GM21717 (cell line): ENCODE data around the gene GPR153.

Source experiments
- ATAC-seq: cut with Tn5 transposase; IDR thresholded peaks from one replicate; pipeline ENCODE4 v1.9.1; 2021; ENCODE audit warnings: mild to moderate bottlenecking, moderate library complexity; ENCODE audit not compliant: unreplicated experiment

GPR153 gene

DNA sequence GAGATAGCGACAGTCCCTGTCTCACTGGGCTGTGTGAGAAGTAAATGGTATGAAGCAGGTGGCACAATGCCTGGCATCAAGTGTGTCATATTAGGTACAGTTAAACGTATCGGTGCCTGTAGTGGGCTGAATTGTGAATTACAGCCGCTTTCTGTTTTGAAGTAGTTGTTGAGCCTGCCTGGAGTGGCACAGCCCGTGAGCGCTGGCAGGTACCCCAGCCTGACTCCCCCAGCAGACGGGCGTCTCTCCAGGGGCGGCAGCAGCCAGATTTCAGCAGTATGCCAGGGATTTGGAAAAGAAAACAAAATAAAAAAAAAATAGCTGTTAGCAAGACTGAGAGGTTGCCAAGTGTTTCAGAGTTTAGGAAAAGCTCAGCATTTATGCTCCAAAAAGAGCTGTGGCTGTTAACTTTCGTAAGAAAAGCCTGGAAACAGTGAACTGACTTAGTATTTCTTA, 26.6 kb upstream of the GPR153 start:
- ATAC-seq: no peak

DNA sequence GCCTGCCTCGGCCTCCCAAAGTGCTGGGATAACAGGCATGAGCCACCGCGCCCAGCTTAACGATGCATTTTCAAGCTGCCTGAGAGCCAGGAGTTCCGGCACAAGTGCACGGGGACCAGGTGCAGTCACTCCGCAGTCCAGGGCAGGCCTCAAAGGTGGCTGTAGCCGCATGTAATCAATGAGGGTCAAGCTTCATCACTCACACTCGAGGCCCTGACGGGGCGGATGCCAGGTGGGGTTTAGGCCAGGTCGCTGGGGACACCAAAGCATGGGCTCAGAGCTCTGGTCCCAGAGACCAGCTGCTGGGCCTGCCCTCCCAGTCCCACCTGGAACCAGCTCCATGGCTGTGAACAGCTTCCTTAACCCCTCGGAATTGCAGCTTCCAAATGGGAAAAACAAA, 26.1 kb upstream of the GPR153 start:
- no peak for ATAC-seq

DNA sequence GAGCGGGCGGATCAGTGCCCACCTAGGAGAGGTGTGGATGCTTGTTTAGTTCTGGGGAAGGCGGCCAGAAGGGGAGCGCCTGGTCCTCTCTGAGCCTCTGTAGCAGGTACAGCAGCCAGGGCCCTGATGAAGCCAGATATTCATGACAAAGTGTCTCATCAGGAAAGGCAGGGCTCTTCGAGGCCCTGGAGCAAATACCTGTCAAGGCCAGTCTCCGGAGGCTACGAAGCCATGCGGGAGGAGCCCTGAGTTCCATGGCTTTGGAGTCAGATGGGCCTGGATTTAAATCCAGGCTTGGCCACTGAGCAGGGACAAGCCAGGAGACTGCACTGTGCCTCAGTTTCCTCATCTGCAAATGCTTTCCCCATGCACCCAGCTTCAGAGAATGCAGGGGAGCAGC, 25.4 kb upstream of the GPR153 start:
- no peak for ATAC-seq

DNA sequence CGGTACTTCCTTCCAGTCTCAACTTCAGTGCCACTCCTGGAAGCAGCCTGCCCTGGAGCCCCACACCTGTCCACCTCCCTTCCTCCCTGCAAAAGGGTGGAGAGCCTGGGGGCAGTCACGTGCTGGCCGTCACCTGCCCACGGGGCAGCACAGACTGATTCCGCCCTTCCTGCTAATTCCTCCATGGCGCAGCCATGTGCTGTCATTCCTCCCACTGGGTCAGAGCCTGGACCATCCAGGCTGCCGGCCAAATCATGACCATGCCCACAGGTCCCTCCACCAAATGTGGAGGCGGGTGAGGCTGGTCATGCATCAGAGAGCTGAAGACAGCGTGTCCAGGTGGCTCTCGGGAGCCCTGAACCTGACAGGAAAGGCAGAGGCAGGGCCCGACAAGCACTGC, 24.4 kb upstream of the GPR153 start:
- ATAC-seq: no peak

DNA sequence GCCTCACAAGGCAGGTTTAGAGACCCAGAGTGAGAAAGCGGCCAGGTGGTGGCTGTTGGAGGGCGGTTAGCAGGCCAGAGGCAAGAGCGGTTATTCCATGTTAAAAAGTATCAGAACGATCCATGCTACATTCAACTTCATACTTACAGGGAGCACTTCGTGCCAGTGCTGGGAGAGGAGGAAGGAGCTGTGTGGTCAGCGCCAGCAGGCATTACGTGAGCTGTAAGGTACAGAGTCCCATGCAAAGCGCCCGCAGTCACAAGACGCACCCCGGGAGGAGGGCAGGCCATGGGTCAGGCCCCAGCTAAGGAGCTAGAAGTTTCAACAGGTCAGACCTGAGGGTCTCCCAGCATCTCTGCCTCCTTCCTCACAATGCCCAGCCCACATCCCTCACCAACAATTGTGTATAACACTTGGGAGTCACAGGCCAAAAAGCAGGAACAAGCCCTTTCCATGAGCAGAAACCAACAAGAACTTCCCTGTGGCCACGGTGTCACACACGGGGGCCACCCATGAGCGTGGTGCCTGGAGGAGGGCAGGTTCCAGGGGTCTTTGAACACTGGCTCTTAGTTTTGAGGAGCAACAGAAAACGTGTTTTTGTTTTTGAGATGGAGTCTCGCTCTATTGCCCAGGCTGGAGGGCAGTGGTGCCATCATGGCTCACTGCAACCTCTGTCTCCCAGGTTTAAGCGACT, 21.8 kb upstream of the GPR153 start:
- ATAC-seq: no peak

DNA sequence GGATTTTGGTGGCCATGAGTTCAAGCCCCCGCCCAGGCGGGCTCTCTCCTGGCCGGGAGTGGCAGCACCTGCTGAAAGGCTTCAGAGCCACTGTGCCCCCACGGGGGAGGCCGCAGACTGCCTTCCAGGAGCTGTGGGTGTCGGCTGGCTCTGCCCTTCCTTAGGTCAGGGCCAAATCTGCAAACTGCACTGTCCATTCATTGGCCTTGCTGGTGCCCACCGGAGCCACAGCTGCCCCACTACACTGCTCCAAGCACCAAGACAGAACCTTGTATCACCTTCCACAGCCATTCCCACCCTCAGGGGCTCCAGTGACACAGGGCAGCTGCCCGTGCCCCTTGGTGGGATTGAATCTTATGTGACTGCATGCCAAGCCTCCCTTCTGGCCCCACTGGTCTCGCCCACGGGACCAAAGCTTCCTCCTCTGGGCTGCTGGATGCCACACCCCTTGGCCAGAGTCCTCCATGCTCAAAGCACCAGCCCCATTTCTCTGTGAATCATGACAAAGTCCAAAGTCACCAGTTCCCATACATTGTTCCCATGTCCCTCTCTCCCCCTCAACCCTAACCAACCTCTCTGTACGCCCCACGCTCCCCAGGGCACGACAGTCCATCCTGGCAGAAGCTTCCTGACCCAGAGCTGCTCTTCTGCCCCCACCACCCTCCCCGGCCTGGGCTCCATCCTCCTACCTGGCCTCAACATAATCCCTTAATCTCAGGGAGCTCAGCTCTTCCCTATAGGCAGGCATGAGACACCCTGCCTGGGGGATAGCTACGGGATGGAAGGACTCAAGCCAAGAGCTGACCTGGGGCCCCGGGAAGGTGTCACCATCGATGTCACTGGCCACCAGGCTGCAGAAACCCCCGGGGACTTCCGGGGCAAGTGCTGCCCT, 20.9 kb upstream of the GPR153 start:
- no peak for ATAC-seq

DNA sequence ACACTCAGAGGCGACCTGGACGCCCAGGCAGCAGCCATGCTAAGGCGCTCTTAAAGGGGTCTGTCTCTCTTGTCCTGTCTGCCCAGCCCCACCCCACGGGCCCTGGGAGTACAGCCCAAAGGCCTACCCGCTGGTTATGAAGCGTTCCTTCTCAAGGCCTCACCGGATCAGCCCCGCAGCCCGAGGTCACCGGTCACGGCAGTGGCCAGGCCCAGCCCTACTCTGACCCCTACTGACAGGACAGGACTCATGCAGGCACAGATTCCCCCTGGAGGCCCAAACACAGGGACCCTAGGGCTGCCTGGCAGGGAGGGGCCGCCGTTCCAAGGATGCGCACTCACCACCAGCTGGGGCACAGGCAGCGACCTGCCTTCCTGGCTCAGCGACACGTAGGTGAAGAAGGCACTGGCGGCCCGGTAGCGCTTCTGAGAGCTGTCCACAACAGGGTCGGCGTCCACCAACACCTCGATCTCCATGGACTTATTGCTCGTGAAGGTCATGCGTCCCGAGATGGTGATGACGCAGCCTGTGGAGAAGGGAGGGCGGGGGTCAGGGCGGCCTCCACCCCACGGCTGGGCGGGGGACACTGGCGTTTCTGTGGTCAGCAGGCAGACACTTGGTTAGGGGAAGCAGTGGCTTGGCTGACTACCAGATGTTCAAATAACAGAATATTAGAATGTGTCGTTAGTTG, 20.0 kb upstream of the GPR153 start:
- no peak for ATAC-seq

DNA sequence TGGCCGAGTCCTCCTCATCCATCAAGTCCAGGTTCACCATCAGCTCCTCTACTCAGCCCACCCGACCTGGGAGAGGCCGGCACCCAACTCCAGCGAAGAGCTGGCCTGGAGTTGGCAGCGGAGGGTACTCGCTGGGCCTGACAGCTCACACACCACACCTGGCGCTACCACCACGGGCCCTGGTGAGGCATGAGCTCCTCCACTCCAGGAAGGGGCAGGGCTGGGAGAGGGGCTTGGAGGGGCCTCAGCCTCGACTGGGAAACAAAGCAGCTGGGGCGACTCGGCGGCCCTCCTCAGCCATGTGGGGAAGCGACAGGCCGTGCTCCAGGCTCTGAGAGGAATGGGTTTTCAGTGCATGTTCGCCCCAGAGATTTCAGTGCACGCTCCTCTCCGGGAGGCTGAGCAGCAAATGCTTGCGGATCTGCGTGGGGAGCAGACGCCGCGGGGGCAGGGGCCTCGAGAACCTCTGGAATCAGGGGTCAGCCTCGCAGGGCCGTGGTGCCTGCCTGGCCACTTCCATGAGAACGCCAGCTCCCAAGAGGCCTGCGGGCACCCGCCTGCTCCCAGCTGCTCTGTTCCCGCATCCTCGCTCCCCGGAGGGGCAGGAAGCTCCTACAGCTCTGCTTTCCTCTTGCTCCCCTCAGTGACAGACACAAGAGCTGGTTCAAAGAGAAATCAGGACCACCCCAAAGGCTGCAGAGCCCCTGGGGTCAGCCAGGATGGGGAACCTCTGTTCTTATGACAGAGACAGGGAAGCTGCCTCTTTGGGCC, 18.9 kb upstream of the GPR153 start:
- ATAC-seq: no peak

DNA sequence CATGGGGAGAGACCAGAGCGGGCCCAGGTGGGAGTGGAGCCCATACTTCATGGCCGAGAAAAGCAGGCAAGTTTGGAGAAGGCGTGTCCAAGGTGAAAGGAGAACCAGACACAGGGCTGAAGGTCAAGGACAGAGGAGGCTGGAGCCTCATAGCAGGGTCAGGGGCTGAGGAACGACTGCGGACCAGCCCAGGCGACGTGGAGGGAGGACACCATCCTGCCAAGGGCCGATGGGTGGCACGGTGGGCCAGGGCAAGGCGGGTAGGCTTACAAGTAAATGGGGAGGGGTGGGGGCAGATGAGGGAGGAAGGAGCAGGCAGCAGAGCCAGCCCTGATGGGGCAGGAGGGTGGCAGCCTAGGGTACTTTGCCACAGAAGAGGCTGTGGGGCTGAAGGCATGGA, 18.2 kb upstream of the GPR153 start:
- ATAC-seq: no peak

DNA sequence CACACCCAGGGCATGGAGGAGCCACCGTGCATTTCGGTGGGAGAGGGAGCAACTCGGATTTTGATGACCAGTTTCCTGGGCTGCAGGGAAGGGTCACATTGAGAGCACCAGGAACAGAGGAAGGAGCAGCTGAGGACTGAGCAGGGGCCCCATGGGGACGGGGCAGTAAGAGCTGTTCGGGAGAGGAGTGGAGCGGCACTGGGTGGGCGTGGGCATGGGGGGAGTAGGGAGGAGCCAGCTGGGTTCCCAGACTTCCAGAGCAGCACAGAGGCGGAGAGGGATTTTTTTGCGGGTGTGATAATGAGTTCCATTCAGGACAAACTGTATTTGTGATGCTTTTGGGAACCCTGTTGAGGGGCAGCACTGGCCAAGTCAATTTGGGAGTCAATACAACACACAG, 17.4 kb upstream of the GPR153 start:
- ATAC-seq: no peak

DNA sequence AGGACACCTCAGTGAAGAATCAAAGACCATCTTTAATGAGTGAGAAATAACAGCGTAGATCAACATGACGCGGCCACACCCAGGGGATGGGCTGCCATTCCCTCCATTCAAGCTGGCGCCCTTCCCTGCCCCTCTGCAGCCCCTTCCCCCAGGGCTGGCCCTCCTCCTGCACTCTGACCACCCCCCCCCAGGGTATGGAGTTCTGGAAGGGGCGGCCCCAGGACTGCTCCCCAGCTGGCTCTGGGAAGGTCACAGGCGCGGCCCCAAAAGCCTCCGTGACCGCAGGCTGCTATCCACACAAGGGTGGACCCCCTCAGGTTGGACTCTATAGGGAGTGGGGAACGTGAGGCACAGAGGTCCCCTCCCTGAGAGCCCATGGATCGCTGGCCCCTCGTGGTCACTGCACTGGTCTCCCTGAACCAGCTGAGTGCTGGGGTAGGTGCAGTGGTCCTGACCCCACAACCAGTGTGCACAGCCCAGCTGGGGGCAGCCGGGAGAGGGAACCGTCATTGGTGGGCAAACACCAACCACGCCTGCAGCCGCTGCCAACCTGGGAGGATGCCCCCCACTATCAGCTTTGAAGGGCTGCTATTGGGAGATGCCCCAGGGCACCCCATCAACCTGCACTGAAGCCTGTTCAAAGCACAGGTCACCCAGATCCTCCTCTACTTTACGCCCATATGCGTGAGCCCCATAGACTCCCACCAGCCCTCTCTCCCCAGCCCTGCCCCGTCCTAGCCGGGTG, 16.1 kb upstream of the GPR153 start:
- ATAC-seq: no peak

DNA sequence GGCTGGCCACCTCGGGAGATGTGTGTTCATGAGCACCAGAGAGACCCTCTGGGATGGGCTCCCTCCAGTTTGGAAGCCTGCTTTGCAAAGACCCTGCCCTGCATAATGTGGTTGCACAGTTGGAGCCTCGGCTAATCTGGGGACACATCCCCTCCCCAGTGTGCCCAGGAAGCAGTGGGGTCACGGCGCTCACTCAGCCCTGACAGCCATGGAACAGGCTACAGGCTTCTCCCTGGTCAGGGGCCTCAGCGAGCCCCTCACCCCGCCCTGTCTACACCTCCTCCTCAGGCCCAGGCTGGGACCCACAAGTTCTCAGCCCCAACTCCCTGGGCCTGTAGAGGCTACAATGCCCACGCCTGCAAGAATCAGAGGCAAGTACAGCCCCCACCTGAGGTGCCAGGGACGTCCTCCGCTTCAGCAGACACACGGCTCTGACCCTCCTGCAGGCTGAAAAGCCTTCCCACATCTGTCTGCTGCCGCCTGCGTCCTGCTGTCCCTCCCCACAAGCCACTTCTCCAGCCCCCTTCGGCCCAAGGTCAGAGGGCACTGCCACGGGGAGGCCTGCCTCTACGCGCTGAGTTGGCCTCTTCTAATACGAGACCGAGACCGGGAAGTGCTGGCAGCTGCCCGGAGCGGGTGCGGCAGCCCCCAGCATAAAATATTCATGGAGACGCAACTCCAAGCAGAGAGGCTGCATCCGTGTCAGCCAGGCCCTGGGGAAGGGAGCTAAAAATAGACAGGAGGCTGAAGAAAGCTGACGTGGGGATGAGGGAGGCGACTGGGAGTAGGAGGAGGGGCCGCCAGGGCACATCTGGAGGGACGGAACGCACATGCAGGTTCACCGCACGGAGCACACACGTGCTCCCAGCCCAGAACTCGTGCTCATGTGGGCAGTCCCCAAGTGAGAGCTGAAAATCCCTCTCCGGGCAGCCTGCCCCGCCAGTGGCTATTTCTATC, 15.2 kb upstream of the GPR153 start:
- ATAC-seq: no peak

DNA sequence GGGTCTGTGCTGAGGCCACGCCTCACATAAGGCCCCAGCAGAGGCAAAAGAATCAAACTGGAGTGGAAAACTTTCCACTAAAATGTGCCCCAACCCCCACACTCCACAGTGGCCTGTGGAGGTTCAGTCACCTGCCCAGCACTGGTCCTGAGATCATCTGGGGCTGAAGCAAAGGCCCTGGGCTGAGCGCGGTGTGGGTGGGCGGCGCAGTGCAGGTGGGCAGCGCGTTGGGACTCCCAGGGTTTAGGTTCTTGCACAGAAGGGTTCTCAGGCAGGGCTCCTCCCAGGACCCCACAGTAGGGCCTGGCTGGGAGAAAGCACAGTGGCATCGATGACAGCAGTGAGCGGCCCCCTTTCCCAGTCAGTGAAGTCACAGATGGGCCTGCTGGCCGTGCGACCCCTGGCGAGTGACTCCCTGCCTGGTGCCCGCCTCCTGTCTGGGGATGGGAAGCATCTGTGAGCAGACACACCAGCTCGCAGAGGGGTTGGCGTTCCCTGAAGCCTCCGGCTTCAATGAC, 13.8 kb upstream of the GPR153 start:
- no peak for ATAC-seq

DNA sequence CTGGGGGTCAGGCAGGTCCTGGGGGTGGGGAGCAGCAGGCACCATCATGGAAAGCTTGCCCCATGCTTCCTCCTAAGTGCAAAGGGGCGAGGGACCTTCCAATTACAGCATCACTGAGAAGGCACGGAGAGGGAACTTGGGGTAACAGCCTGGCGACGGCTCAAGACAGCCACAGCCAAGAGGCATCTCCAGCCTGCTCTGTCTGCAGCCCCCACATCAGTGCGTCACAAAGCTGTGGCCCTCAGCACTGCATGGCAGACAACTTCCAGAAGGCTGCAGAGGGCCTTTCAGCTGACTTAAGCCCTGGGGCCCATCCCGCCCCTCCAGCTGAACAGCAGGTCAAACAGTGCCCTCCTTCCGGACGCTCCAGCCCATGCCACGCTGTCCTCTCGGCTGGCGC, 13.2 kb upstream of the GPR153 start:
- no peak for ATAC-seq

DNA sequence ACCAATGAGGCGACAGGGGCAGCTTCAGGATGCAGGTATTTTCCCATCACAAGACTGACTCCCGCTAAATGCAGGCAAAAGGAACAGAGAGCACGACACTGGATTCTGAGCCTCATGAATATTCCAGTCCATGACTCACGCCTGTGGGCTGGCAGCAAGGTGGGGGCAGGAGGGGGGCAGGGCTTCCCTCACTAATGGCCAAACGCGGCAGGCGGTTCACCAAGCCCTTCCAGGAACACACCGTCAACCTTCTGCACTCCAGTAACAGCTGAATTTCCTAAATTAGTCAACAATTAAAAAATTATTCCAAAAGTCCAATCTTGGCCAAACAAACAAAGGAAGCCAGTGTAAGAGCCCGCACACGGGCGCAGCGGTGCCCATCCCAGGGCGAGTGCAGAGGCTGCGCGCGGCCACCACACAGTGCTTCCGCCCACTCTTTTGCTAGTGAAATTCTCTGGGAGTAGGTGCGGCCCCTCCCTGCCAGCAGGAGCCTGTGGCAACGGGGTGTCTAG, 12.5 kb upstream of the GPR153 start:
- ATAC-seq: no peak

DNA sequence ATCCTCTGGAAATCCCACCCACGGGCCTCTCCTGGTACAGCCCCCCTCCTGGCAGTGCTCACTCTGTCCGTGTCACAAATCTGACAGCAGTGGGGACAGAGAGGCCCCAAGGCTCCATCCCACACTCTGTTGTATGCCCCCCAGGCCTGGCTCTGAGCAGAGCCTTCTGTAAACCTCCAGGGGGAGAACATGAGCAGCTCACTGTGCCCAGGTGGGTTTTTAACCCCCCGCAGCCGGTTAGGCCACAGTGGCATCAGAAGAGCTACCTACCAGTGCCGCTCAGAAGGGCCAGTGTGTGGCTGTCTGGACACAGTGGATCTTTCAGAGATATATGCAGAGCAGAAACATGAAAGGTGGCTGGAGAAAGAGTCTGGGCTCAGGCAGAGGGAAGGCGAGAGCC, 12.0 kb upstream of the GPR153 start:
- ATAC-seq: no peak

DNA sequence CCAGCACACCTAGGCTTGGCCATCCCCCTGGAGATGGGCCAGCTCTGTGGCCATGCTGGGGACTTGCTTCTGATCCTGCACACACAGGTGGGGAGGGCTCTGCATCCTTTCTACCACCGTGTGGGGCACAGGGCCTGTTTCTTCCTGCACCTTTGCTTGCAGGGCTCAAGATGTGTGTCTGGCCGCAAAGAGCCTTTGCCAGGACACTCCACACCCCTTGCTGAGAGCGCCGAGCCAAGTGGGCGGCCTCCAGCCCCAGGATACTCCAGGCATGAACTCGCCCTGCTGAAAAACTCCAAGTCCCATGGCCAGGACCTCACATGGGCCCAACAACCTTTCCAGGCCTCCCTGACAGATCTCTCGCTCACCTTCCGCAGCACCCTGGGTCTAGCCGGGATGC, 11.6 kb upstream of the GPR153 start:
- ATAC-seq: no peak

DNA sequence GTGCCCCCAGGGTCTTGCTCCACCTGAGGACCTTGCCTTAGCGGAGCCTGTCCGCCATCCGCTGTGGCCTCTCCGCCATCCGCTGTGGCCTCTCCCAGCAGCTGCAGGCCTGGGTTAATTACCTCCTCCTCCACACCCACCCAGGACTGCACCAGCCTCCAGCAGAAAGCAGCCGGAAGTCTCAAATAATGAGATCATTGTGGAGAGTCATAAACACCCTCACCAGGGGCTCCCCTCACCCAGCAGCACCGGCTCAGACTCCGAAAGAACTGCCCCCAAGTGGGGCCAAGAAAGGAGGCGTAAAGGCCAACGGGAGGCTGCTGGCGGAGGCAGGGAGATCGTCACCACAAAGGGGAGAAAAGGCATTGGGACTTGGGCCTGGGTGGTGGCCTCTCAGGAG, 10.7 kb upstream of the GPR153 start:
- no peak for ATAC-seq

DNA sequence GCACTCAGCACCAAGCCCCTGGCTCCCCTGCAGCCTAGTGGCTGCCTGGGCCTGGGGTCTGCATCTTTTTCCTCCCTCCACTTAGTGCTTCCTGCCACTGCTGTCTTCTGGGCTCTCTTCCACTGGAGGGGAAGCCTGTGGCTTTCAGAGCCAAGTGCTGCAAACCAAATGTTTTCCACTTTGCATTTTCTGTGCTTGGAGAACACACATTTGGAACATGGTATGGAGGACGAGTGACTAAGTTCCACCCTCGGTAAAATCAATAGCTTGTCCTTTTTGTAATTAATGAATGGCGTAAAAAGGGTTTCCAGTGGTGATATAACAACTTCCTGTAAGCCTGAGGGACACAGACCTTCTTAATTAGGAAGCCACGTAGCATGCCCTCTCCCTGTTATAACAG, 10.1 kb upstream of the GPR153 start:
- ATAC-seq: no peak
